Germinal center (tissue), 1 donor: ENCODE data around the gene CDC42EP5.
"Not testable (repeated sequence)": the region's sequence is repeated elsewhere in the genome, so short reads cannot be mapped to it uniquely, and the experiment has no call there.

Source experiments
- DNase-seq: peaks from one replicate; pipeline ENCODE4 v3.0.0; 2012; ENCODE audit warnings: mixed read lengths, low spot score

Gene CDC42EP5

DNA sequence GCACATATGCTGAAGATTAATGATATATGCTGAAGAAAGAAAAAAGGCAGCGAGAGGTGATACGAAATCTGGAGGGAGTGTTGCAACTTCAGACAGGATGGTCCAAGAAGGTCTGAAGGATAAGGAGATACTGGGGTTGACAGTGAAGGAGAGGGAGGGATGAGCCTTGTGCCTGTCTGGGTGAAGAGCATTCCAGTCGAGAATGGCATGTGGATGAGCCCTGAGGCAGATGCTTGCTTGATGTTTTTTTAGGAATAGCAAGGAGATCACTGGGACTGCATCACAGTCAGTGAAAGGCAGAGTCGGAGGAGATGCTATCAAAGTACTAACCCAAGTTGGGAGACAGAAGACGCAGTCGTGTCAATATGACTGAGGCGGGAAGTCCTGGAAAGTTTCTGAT, 16.2 kb upstream of the CDC42EP5 start:
- DNase-seq: no peak

DNA sequence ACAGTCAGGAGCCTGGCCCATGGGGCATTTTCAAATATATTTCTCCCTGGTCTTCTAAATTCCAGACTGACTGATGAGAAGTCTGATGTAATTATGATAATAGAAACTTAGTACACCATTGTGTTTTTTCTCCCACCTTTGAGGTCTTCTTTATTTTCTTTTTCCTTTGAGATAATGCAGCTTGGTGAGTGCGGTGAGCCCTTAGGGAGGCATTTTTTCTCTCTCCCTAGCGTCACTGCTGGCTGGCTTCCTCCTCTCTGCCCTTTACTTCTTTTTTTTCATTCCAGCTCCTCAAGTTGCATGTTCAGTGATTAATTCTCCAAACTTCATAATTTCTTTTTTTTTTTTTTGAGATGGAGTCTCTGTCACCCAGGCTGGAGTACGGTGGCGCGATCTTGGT, 12.8 kb upstream of the CDC42EP5 start:
- DNase-seq: no peak

DNA sequence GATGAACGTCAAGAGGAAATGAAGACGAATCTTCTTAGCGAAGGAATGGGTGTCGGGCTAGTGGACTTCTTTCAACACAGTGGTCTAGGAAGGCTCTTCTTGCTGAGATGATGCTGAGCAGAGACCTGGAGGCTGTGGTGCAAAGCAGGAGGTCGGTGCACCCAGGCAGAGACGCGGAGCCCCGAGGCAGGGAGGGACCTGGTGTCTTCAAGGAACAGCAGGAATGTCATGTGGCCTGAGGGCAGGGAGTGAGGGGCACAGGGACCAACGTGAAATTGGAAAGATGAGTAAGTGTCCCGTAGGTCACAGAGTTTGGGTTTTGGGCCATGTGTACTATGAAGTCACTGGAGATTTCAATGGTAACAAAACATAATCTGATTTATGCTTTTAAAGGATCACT, 11.4 kb upstream of the CDC42EP5 start:
- DNase-seq: no peak

DNA sequence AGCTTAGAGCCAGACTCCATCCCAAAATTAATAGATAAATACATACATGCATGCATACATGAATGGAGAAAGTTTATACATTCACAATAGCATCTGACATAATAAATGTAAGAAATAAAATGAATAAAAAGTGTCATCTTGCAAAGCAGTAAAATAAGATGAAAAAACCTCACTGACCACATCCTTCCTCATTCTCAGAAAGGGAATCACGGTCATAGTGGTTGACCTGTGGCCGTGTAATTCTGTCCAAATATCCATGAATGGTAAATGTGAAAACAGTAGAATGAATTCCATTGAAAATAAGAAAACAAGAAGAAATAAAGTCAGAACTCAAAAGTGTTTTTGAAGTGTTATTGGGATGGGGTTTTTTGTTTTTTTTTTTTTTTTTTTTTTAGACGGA, 9.8 kb upstream of the CDC42EP5 start:
- no peak for DNase-seq

DNA sequence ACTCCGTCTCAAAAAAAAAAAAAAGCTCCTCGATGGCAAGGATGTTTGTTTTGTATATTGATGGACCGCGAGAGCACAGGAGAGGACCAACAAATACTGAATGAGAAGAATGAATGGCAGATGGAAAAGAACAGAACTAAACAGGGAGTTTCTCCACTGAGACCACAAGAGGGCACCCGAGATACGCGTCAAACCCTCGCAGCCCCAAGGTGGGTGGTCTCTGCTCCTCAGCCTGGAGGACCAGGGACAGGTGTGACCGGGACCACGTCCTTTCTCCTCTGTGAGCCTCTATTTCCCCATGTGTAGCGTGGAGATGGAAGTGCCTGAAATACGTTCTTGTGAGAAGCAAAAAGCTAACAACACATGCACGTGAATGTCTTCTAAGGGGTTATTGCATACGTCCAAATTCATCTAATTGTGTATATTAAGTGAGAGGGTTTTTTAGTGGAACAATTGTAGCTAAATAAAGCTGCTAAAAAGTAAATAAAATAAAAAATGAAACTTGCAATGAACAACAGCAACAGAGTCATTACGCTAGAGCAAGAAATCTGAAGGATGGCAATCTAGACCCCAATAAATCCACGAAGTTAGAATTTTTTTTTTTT, 8.3 kb upstream of the CDC42EP5 start:
- peak; percentile 54 for DNase-seq

DNA sequence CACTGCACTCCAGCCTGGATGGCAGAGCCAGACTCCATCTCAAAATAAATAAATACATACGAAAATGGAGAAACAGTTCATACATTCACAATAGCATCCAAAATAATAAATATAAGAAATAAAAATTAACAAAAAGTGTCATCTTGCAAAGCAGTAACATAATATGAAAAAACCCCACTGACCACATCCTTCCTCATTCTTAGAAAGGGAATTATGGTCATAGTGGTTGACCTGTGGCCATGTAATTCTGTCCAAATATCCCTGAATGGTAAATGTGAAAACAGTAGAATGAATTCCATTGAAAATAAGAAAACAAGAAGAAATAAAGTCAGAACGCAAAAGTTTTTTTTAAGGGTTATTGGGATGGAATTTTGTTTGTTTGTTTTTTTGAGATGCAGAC, 7.0 kb upstream of the CDC42EP5 start:
- DNase-seq: no peak

DNA sequence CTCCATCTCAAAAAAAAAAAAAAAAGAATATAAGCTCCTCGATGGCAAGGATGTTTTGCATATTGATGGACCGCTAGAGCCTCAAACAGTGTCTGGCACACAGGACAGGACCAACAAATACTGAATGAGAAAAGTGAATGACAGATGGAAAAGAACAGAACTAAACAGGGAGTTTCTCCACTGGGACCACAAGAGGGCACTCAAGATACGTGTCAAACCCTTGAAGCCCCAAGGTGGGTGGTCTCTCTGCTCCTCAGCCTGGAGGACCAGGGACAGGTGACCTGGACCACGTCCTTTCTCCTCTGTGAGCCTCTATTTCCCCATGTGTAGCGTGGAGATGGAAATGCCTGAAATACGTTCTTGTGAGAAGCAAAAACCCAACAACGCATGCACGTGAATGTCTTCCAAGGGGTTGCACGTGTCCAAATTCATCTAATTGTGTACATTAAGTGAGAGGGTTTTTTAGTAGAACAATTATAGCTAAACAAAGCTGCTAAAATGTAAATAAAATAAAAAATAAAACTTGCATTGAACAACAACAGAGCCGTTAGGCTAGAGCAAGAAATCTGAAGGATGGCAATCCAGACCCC, 5.7 kb upstream of the CDC42EP5 start:
- DNase-seq: peak; percentile 44

DNA sequence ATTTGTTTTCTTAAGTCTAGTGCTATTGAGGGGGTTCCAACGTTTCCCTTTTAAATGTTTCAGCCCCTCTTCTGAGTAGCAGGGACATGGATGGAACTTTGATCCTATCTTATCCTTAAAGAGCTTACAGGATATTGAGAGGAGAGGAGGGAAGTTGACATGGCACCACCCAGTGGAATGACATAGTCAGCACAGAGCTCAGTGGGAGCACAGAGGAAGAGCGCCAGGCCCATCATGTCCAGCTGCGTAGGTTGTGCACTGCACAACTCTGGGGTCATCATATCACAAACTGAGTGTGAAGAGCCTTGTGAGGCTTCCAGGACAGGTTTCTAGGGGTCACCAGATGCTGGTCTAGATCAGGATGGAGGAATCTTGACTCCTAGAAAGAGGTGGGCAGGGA, 4.6 kb upstream of the CDC42EP5 start:
- no peak for DNase-seq

DNA sequence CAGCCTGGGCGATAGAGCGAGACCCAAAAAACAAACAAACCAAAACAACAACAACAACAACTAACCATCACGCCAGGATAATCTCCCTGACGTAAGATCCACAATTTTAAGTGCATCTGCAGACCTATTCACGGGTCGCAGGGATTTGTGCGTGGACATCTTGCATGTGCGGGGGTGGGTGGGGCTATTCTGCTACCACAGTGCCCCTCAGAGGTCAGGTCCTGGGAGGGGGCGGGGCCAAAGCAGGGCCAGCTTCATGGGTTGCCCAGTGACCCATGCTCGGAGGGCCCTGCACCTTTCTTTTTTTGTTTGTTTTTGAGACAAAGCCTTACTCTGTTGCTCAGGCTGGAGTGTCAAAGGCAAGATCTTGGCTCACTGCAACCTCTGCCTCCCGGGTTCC, 2.6 kb upstream of the CDC42EP5 start:
- DNase-seq: no peak

DNA sequence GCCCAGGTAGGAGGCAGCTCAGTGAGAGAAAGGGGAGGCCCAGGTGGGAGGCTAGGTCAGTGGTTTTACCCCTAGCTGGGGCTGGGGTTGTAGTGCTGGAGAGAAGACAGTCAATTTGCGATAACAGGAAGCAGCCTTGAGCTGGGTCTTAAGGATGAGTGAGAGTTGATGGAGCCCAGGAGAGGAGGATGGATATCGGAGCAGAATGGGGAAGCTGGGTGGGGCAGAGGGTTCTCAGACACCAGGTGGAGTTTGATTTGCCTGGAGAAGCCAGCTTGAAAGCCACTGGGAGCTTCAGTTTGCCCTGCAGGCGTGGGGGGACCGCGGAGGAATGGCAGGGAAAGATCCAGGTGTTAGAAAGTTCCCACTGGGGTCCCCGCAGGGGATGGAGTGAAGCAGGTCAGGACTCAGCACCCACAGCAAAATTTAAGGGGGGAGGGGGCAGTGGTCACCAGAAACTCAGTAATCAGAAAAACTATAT, 836 bp upstream of the CDC42EP5 start:
- no peak for DNase-seq

DNA sequence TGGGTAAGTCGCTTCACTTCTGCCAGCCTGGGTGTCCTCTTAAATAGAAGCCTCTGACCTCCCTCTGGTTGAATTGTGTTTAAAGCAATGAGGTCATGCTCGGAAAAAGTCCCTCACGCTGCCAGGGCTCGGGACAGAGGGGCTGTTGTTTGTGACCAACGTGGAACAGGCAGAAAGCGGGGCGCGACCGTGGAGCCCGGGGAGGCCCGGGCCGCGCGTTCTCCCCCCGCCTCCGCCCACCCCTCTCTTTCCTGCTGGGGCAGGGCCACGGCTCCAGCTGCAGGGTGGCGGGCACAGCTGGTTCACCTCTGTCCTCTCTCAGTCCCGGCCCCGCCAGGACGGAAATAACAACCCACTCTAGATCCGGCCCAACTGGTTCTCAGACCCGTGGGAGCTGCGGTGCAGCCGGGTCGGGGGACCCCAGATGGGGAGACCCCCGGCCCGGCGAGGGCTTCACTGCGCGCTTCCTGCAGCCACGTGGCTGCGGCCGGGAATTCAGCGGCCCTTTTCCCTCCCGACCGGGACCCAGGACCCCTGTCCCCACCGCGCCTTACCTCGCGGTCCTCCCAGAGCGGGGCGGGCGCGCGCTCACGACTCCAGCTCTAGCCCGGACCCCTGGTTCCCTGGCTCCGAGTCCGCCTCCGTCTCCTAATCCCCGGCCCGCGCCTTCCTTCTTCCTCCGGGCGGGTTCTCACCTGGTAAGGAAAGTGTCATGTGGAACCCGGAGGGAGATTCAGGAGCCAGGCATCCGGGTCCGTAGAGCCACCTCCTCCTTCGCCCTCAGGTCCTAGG, 1.9 kb downstream of the CDC42EP5 start:
- DNase-seq: no peak

DNA sequence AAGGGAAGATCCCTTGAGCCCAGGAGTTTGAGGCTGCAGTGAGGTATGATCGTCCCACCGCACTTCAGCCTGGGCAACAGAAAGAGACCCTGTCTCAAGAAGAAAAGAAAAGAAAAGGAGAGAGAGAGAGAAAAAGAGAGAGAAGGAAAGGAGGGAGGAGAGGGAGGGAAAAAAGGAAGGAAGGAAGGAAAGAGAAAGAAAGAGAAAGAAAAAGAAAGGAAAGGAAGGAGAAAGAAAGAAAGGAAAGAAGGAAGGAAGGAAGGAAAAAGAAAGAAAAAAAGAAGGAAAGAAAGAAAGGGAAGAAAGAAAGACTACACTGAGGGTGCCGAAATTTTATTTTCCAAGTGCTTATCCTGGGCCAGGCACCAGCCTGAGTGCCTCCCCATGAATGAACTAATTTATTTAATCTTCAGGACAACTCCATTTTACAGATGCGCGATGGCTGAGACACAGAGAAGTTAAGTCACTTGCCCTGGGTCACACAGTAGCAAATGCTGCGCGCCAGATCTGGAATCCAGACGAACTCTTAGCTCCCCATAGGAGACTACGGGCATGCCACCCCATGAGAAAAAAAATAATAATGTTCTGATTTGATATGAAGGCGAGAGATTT, 2.7 kb downstream of the CDC42EP5 start:
- DNase-seq: no peak

DNA sequence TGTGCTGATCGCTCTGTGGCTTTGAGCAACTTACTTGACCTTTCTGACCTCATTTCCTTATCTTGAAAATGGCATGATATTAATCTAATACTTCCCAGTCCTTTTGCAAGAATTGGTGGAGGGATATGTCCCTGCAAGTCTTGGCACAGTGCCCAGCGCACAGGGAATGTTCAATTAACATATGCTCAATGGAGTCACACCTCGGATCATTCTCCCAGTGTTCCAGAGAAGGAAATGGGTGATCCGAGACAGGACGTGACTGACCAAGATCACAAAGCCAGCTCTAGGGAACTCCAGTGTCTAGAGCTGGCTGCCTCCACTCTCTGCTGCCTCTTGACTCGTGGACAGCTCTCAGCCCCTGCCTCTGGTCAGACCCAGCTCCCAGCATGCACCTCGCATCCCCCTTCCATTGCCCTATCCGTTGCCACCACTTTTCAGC, 3.6 kb downstream of the CDC42EP5 start:
- DNase-seq: no peak

DNA sequence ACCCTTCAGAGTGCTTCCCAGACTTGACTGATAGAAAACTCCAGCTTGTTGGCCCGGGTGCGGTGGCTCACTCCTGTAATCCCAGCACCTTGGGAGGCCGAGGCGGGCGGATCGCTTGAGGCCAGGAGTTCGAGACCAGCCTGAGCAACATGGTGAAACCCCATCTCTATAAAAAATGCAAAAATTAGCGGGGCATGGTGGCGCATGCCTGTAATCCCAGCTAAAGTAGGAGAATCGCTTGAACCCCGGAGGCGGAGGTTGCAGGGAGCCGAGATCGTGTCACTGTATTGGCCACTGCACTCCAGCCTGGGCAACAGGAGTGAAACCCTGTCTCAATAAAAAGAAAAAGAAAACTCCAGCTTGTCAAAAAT, 7.0 kb downstream of the CDC42EP5 start:
- not testable (repeated sequence) for DNase-seq

DNA sequence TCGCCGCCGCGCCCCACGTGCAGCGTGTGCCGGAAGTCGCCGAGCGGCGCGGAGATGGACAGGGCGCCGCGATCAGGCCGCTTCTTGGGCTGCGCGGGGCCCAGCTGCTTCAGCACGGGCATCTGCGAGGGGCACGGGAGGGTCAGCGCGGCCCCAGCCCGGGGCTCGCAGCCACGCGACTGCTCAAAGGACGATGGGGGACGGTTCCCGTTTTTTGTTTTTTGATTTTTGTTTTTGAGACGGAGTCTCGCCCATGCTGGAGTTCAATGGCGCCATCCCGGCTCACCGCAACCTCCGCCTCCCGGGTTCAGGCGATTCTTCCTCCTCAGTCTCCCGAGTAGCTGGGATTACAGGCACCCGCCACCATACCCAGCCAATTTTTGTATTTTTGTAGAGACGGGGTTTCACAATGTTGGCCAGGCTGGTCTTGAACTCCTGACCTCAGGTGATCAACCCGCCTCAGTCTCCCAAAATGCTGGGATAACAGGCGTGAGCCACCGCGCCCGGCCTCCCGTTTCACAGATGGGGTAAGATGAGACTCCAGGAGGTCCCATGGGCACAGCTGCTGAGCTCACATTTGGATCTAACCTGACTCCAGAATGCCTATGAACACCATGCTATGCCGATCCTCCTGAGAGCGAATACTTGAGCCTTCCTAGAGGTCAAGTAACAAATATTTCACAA, 7.5 kb downstream of the CDC42EP5 start:
- DNase-seq: no peak

DNA sequence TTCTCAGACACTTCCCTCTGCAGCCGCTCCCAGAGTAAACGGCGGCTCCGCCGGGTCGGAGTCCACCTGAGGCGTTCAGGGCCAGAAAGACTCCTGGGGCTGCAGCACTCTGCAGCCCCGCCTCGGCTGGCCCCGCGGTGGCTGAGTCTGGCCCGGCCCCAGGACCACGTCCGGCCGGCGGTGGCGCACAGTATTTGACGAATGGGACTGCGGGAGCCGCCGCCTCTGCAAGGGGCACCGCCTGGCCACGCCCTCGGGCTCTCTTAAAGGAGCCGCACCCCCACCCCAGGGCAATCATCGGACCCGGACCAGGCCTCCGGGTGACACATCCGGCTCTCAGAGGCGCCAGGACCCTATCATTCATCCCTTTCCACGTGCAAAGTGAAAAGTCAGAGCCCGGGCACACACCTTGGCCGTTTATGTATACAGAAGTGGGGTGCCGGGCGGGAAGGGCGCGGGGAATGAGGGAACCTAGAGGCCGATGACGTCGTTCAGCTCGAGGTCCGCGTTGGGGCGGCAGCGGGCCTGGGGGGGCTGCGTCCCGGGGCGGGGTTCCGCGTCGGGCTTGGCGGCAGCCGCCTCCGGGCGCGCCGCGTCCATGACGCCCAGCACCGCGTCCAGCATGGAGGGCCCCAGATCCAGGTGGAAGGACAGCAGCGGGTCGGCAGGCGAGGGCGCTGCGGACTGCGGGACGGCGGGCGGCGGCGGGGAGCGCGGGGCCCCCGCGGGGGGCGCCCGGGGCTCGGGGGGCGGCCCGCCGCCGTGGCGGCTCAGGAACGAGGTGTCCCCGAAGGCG, 8.3 kb downstream of the CDC42EP5 start:
- peak; percentile 82 for DNase-seq

DNA sequence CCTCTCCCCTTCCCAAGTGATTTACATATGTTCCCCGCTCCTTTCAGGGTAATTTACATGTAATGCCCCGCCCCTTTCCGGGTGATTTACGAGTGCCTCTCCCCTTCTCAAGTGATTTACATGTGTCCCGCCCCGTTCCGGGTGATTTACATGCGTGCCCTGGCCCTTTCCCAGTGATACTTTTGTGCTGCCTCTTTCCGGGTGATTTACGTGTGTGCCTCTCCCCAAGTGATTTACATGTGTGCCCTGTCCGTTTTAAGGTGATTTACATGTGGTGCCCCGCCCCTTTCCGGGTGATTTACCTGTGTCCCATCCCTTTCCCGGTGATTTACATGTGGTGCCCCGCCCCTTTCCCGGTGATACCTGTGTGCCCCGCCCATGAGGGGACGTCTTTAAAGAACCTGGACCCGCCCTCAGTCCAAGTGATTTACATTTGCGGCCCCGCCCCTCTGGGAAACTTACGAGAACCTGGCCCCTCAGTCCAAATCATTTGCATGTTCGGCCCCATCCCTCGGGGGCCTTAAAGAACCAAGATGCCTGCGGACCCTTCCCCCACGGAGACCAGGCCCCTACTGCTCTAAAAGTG, 9.0 kb downstream of the CDC42EP5 start:
- peak; percentile 79 for DNase-seq

DNA sequence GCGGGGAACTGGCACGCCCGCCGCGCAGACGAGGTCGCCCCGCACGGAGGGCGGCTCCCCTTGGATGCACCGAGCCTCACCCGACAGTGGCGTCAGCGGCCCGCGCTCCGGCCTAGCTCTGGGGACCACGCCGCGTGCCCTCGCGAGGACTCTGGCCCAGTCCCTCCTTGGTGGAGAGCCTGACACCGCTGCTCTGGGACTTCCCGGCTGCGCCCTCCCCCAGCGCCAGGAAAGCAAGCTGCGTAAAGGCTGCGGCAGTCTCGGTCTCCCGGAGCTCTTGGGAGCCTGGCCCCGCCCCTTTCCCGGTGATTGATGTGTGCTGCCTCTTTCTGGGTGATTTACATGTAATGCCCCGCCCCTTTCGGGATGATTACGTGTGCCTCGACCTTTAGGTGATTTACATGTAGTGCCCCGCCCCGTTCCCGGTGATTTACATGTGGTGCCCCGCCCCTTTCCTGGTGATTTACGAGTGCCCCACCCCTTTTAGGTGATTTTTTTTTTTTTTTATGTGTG, 9.5 kb downstream of the CDC42EP5 start, which contains the start of gene LENG9:
Gene LENG9, minus strand, starts transcription at position 248 of the 513 bp plus-strand sequence. CDS start 252 bp downstream, outside the sequence.
- peak; percentile 84 for DNase-seq

DNA sequence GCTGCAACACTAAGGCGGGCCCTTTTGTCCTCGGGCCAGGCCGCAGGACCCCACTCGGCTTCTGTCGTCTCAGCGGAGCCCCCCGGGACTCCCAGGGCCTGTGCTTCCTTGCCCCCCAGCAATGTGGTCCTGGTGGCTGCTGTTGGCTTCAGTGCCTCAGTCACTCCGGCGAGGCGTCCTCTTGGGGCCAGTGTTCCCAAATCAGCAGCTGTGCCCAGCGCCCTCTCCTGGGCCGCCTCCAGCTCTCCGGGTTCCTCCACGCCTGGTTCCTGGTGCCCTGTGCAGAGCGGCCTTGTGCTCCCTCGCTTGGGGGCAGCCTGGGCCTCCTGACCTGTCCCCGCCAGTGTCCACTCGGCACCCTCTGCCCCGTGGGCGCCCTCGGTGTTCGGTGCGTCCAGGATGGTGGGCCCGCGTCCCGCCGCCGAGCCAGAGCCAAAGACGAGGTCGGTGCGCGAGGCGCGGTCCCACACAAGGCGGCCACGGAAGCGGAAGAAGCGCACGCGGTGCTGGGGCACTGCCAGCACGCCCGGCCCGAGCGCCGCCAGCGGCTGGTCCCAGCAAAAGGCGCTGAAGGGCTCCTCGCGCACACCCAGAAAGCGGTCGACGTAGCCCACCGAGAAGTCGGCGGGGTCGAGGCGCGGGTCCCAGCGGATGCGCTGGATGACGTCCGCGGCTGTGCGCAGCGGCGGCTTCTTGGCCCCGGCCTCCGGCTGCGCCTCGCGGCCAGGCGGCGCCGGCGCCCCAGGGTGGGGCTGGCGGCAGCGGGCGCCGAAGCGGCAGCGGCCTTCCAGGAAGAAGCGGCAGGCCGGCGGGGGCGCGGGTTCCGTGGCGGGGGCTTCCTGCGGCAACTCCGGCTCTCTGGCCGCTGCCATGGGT, 10.2 kb downstream of the CDC42EP5 start:
- DNase-seq: peak; percentile 53
